GM21526 (cell line): ENCODE measurements around the gene SLC25A34.
"Not testable (repeated sequence)": the region's sequence is repeated elsewhere in the genome, so short reads cannot be mapped to it uniquely, and the experiment has no call there.

Experiments
- ATAC-seq: cut with Tn5 transposase; IDR thresholded peaks from one replicate; pipeline ENCODE4 v1.9.1; 2021; ENCODE audit warnings: moderate library complexity; ENCODE audit not compliant: unreplicated experiment, low FRiP score

The SLC25A34 gene

DNA sequence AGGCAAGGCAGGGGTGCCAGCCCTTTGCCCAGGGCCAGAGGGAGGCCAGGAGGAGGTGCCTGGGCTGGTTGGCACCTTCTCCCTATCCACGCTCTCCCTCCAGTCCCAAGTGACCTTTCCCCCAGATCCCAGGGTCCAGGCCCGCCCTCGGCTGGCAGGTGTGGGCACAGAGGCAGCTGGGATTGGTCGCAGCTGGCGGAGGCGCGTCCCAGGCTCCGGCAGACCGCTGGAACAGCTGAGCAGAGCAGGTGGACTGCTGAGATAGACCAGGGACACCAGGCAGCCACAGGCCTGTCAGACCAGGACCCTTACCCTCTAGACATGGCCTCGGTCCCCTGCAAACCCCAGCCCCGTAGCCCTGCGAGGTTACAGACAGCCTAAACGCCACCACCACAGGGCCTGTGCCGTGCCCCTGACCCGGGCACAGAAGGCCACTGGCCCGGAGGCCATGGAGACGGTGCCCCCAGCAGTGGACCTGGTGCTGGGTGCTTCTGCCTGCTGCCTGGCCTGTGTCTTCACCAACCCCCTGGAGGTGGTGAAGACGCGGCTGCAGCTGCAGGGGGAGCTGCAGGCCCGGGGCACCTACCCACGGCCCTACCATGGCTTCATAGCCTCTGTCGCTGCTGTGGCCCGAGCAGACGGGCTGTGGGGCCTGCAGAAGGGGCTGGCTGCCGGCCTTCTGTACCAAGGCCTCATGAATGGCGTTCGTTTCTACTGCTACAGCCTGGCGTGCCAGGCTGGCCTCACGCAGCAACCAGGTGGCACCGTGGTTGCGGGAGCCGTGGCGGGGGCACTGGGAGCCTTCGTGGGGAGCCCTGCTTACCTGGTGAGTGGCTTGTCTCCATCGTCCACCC is at the start of gene SLC25A34:
SLC25A34 (plus strand) TSS at position 221 of the 854 bp plus-strand sequence; CDS start at position 449, 228 bp downstream.
- ATAC-seq: no peak

- ATAC-seq: no peak
Measured at GRCh38 chr1:15687446-15687845, 48.6 kb upstream of the SLC25A34 start.

GRCh38 chr1:15690317-15690716 is 45.7 kb upstream of the SLC25A34 start:
- ATAC-seq: no peak

GRCh38 chr1:15691434-15692032 is 44.5 kb upstream of the SLC25A34 start:
- no peak for ATAC-seq

- ATAC-seq: no peak
Measured at GRCh38 chr1:15692121-15692682, 43.9 kb upstream of the SLC25A34 start.

DNA sequence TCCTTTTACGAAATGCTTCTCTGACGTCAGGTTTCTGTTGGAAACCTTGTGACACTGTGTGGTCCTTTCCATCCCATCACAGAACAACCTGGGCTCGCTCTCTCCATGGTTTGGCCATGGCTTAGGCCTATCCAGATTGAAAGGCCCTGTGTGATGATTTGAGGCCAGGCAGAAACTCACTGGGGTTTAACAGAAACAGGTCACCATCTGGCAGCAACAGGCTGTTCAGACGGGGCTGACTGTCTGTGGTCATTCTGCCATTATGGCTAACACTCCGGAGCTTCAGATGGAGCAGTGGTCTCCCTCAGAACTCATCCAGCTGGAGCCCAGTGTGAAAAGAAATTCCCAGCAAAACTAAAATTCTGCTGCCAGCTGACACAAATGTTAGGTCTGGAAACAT is 42.7 kb upstream of the SLC25A34 start:
- ATAC-seq: no peak

- ATAC-seq: peak; percentile 88
Measured at GRCh38 chr1:15696956-15697521, 39.0 kb upstream of the SLC25A34 start.

- no peak for ATAC-seq
Measured at GRCh38 chr1:15698201-15698600, 37.9 kb upstream of the SLC25A34 start.

DNA sequence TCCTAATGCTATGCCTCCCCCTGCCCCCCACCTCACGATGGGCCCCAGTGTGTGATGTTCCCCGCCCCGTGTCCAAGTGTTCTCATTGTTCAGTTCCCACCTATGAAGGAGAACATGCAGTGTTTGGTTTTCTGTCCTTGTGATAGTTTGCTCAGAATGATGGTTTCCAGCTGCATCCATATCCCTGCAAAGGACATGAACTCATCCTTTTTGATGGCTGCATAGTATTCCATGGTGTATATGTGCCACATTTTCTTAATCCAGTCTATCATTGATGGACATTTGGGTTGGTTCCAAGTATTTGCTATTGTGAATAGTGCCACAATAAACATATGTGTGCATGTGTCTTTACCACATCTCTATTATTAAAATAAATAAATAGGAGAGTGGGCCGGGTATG is 36.7 kb upstream of the SLC25A34 start:
- not testable (repeated sequence) for ATAC-seq

DNA sequence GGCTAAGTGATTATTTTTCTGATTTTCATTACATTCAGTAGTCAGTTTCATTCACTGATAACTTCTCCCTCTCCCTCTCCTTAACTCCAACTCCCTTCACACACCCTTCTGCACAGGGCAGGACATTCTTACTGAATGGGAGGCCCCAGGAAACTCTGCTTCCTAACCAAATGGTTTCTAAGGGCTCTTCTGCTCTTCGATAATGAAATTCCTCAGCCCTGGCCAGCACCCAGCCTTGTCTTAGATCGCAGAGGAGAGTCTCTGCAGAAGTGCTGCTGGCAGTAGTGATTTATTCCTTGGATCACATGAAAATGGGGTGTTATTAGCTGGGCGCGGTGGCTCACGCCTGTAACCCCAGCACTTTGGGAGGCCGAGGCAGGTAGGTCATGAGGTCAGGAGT is 35.5 kb upstream of the SLC25A34 start:
- no peak for ATAC-seq

GRCh38 chr1:15701784-15702183 is 34.3 kb upstream of the SLC25A34 start:
- no peak for ATAC-seq

DNA sequence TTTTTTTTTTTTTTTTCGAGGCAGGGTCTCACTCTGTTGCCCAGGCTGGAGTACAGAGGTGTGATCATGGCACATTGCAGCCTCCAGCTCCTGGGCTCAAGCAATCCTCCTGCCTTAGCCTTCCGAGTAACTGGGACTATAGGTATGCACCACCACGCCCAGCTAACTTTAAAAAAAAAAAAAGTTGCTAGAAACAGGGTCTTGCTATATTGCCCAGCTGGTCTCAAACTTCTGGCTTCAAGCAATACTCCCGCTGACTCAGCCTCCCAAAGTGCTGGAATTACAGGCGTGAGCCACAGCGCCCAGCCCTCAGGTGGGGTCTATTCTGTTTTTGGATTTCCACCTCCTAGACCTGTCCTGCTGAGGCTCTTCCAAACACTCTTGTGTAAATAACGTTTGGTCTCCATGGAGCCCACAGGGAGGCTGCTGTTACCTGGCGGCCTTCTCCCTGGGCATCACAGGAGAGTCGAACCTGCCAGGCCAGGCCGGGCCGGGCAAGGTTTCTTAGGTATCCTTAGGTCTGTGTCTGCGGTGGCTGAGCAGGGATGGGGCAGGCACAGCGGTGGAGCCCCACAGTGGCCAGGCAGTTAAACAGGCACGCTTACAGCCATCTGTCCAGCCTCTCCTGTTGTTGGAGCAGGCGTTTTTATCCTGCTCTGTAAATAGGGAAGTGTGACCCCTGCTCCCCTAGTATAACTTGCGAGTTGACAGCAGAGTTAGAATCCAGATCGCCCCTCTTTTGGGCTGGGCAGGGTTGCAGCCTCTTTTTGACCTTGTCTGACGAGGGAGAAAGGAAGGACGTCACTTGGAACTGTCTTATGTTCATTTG is 33.1 kb upstream of the SLC25A34 start:
- no peak for ATAC-seq

- ATAC-seq: no peak
Measured at GRCh38 chr1:15703562-15703961, 32.5 kb upstream of the SLC25A34 start.

DNA sequence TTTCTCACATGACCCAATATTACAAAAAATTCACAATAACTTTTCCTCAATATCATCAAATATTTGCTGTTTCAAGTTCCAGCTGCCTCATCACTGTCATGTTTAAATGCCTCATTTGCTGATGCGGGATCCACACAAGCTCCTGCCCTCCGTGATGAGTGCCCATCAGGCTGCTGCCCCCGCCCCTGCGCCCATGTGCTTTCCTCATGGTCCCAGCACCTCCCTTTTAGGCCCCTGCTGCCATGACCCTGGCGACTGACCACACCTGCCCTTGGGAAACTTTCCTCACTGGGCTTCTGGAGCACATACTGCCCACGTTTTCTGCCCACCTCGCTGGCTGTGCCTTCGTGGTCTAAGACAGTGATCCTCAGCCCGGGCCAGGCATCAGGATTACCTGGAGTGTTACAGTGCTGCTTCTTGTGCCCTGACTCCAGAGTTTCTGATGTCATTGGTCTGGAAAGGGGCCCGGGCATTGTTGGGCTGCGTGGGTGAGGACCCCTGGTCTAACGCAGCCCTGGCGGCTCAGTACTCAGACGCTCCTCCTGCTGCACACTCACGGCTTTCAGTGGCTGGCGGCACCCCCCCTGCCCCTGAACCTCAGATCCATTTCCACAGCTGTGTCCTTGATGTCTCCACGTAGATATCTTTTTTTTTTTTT is 31.4 kb upstream of the SLC25A34 start:
- ATAC-seq: no peak

GRCh38 chr1:15705184-15705566 is 30.9 kb upstream of the SLC25A34 start:
- ATAC-seq: no peak

DNA sequence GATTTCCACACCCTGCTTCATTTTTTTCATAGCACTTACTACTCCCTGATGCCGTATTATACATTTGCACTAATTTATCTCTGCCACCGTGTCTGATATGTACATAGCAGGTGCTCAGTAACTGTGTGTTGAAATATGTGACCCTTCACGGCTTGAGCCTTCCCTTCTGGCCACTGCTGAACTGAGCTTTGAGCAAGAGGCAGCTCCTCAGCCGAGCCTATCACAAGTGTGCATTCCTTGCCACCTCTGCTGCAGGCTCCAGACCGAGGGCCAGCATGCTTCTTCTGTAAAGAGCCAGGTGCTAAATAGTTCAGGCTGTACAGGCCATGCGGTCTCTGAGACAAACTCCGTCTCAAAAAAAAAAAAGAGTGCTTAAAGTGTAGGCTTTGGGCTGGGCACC is 29.3 kb upstream of the SLC25A34 start:
- ATAC-seq: no peak

DNA sequence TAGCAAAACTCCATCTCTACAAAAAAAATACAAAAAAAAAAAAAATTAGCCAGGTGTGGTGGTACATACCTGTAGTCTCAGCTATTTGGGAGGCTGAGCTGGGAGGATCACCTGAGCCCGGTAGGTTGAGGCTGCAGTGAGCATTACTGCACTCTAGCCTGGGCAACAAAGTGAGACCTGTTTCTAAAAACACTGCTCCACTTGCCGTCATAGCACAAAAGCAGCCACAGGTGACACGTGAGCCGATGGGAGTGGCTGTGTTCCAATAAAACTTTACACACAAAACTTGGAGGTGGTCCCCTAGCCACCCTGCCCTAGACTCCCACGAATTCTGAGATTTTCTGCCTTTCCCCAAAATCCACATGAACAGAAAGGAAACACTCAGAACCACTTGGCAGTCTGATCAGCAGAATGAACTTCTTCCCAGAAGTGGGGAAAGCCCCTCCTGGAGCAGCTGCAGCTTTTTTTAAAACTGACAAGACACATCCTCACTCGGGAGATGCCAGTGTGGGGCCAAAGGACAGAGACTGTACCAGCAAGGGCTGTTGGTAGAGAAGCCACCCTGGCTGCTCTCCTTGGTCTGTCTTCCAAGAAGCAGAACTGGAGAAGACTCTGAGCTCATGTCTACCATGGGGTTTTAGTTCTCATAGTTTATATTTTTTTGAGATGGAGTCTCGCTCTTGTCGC is 28.7 kb upstream of the SLC25A34 start:
- ATAC-seq: no peak

GRCh38 chr1:15708486-15709137 is 27.4 kb upstream of the SLC25A34 start:
- no peak for ATAC-seq

- ATAC-seq: no peak
Measured at GRCh38 chr1:15709226-15709625, 26.8 kb upstream of the SLC25A34 start.
